Immature natural killer cell (primary cell): ENCODE data around the gene SUSD3. TPM values are rescaled to one million over a fixed set of nuclear protein-coding genes. Genes with fewer than 3 reads are reported as not detected.

Experiments used
- DNase-seq, 3 donors: peaks; one replicate each; pipeline ENCODE4 v3.0.0; 2022; ENCODE audit warnings: mixed read lengths in 1 of 3
- H3K27ac Mint-ChIP-seq, 6 donors: one replicate each; pipeline ENCODE4 v1.8.0; 2020; ENCODE audit warnings: mixed read lengths in 6 of 6, mild to moderate bottlenecking in 5 of 6, inconsistent platforms in 4 of 6, moderate library complexity in 3 of 6
- H3K27me3 Mint-ChIP-seq, 3 donors: one replicate each; pipeline ENCODE4 v1.8.0; 2020 to 2021; ENCODE audit warnings: low read depth in 3 of 3, mild to moderate bottlenecking in 3 of 3, mixed read lengths in 3 of 3, moderate library complexity in 3 of 3, inconsistent platforms in 1 of 3
- H3K36me3 Mint-ChIP-seq, 3 donors: one replicate each; pipeline ENCODE4 v1.8.0; 2020; ENCODE audit warnings: mixed read lengths in 3 of 3, inconsistent platforms in 2 of 3, mild to moderate bottlenecking in 2 of 3
- H3K4me1 Mint-ChIP-seq, 2 donors: one replicate each; pipeline ENCODE4 v1.8.0; 2020; ENCODE audit warnings: inconsistent platforms in 2 of 2, mild to moderate bottlenecking in 2 of 2, mixed read lengths in 2 of 2, moderate library complexity in 1 of 2
- H3K4me3 Mint-ChIP-seq, 5 donors: one replicate each; pipeline ENCODE4 v1.8.0; 2020; ENCODE audit warnings: mild to moderate bottlenecking in 5 of 5, mixed read lengths in 5 of 5, inconsistent platforms in 3 of 5, moderate library complexity in 3 of 5
- H3K9me3 Mint-ChIP-seq, 6 donors: one replicate each; pipeline ENCODE4 v1.8.0; 2020; ENCODE audit warnings: mild to moderate bottlenecking in 6 of 6, mixed read lengths in 6 of 6, inconsistent platforms in 4 of 6, moderate library complexity in 3 of 6
- polyA plus RNA-seq, 3 donors: library from polyadenylated mRNA; unstranded; fragments of 300-500 nt; fragmentation: Illumina TruSeq; gene quantifications; one replicate each; pipeline ENCODE4 v1.2.3, GENCODE V29; 2021

SUSD3 gene
- polyA plus RNA-seq, 3 donors from 2014 or later = 3.5 to 5.2 TPM; not detected in 1

DNA sequence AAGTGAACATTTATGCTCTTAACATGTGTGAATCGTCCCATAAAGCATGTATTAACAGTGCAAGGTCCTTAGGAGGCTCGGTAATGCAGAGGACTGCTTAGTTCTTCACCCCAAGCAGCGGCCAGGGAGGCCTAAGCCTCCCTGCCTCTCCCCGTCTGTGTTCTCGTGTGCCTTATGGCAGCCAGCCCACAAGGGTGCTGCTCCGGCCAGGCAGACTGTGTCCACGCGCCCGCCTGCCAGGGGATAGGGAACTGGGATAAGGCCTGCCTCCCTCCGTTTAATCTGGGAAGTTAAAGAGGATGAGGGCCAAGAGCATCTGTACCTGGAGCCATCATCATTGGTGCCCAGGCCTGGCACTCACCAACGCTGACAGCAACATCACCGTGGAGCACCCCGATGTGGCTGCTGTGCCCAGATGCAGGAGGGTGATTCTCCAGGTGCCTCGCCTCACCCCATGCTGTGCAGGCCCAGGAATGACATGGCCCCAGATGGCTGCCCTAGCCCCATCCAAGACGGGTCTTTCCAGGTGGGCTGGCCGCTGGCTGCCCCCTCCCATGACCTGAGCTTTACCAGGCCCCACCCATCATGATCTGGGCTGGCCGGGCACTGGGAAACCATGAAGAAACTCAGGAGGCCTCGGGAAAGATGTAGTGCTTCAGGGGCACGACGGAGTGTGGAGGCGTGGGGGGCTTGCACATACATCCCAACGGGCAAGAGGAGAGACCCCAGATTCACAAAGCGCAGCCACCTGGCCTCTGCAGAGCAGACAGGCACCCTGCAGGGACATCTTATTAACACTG is 35.6 kb upstream of the SUSD3 start:
- H3K4me3 Mint-ChIP-seq = no peak overlapping the region
- H3K4me1 Mint-ChIP-seq = peaks cover 41 to 45% of the 10 kb centered on the region in 2 donors
- no peaks in the 10 kb centered on the region for H3K9me3 Mint-ChIP-seq
- peaks cover 0 to 12% (median 1%) of the 10 kb centered on the region in 3 donors for H3K27me3 Mint-ChIP-seq
- DNase-seq = no peak
- H3K27ac Mint-ChIP-seq = peak overlapping the region in 4 of 6 donors; percentile 45 to 71 (median 64)
- H3K36me3 Mint-ChIP-seq = peaks cover 3 to 31% (median 14%) of the 10 kb centered on the region in 3 donors

- peaks cover 47 to 50% of the 10 kb centered on the region in 2 donors for H3K4me1 Mint-ChIP-seq
- no peaks in the 10 kb centered on the region for H3K9me3 Mint-ChIP-seq
- DNase-seq = no peak
- peaks cover 8 to 27% (median 12%) of the 10 kb centered on the region in 3 donors for H3K36me3 Mint-ChIP-seq
- peak overlapping the region in 3 of 6 donors; percentile 39 to 71 (median 66) for H3K27ac Mint-ChIP-seq
- no peak overlapping the region for H3K4me3 Mint-ChIP-seq
- peaks cover 0 to 13% (median 1%) of the 10 kb centered on the region in 3 donors for H3K27me3 Mint-ChIP-seq
Observed at GRCh38 chr9:93023521-93023815, 35.0 kb upstream of the SUSD3 start.

DNA sequence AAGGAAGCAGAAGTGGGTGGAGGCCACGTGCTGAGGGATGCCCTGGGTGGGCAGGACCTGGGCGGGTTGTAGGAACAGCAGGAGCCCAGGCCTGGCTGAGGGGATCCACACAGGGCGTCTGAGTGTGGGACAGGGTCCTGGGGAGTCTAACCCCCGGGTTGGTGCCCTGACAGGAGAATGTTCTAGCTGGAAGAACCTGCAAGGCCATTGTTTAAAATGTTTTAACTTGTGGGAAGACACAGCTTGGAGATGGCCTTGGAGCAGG is 33.9 kb upstream of the SUSD3 start:
- Mint-ChIP-seq H3K27ac (peak overlapping the region in 4 of 6 donors; percentile 51 to 91 (median 70)), H3K9me3 (no peaks in the 10 kb centered on the region), H3K4me3 (no peak overlapping the region), H3K27me3 (peaks cover 0 to 17% (median 0%) of the 10 kb centered on the region in 3 donors), H3K4me1 (peaks cover 50 to 56% of the 10 kb centered on the region in 2 donors), H3K36me3 (peaks cover 6 to 19% (median 14%) of the 10 kb centered on the region in 3 donors)
- no peak for DNase-seq

DNA sequence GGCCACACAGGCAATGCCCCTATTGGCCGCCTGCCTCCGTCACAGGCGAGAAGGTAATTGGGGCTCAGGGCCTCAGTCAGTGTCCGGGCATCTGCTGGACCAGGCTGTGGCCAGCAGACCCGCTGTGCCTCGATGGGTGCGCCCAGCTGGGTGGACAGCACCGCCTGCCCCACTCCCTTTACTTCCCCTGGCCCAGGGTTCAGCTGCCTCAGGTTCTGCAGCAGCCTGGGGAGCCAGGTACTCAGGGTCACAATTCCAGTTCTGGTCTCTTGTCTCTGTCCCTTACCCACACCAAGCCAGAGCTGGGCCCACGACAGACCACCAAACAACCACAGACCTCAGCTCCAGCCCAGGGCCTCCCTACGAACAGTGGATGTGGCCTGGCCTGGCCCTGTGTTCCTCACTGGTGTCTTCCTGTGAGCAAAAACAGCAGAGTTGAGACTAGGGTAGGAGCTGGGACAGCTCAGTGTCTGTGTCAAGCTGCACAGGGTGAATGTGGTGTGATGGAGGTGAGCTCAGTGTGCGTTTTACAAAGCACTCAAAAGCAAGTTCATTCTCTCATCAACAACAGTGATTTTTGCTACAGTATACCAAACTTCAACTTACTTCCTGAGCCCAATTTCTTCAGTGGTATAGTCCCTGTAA is 33.4 kb upstream of the SUSD3 start:
- peak in 1 of 3 donors; percentile 28 for DNase-seq
- H3K27me3 Mint-ChIP-seq = peaks cover 0 to 18% (median 0%) of the 10 kb centered on the region in 3 donors
- H3K36me3 Mint-ChIP-seq = peaks cover 5 to 20% (median 17%) of the 10 kb centered on the region in 3 donors
- peak overlapping the region in 2 of 5 donors; percentile 18 to 44 for H3K4me3 Mint-ChIP-seq
- no peaks in the 10 kb centered on the region for H3K9me3 Mint-ChIP-seq
- peak overlapping the region; percentile 53 to 91 (median 79) for H3K27ac Mint-ChIP-seq
- peaks cover 52 to 60% of the 10 kb centered on the region in 2 donors for H3K4me1 Mint-ChIP-seq

- Mint-ChIP-seq H3K36me3 (peaks cover 8 to 23% (median 20%) of the 10 kb centered on the region in 3 donors), H3K4me3 (no peak overlapping the region), H3K4me1 (peaks cover 53 to 61% of the 10 kb centered on the region in 2 donors), H3K27ac (peak overlapping the region; percentile 53 to 91 (median 79)), H3K9me3 (no peaks in the 10 kb centered on the region), H3K27me3 (peaks cover 0 to 22% (median 0%) of the 10 kb centered on the region in 3 donors)
- DNase-seq = no peak
Observed at GRCh38 chr9:93025736-93026135, 32.8 kb upstream of the SUSD3 start.

DNA sequence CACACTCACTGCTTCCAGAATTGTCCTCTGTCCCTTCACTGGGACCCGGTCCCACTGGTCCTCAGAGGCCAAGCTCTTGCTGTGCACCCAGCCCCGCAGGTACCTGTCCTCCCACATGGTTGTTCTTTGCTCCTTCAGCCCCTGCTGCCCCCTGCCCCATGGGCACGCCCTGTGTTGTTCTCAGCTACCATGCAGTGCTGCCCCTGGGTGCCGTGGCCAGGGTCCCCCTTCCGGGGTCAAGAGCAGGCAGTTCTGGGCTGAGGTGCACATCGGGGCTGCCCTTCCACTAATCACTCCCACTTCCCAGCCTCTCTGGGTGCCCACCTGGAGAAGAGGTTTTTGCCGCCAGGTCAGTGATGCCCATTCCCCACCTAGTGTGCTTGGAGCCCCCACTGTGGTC is 31.9 kb upstream of the SUSD3 start:
- Mint-ChIP-seq H3K36me3 (peaks cover 13 to 32% (median 23%) of the 10 kb centered on the region in 3 donors), H3K27ac (peak overlapping the region in 5 of 6 donors; percentile 42 to 93 (median 88)), H3K4me3 (no peak overlapping the region), H3K9me3 (no peaks in the 10 kb centered on the region), H3K27me3 (peaks cover 0 to 23% (median 2%) of the 10 kb centered on the region in 3 donors), H3K4me1 (peaks cover 57 to 61% of the 10 kb centered on the region in 2 donors)
- DNase-seq = no peak

- Mint-ChIP-seq H3K36me3 (peaks cover 16 to 34% (median 20%) of the 10 kb centered on the region in 3 donors), H3K4me3 (peak overlapping the region; percentile 60 to 87 (median 81)), H3K27ac (peak overlapping the region; percentile 83 to 95 (median 90)), H3K27me3 (peaks cover 0 to 28% (median 2%) of the 10 kb centered on the region in 3 donors), H3K9me3 (no peaks in the 10 kb centered on the region), H3K4me1 (peaks cover 57 to 61% of the 10 kb centered on the region in 2 donors)
- DNase-seq = no peak
Observed at GRCh38 chr9:93027750-93028149, 30.8 kb upstream of the SUSD3 start.

- Mint-ChIP-seq H3K9me3 (no peaks in the 10 kb centered on the region), H3K27ac (peak overlapping the region; percentile 83 to 95 (median 90)), H3K36me3 (peaks cover 18 to 34% (median 20%) of the 10 kb centered on the region in 3 donors), H3K4me3 (peak overlapping the region; percentile 60 to 87 (median 81)), H3K4me1 (peaks cover 57 to 59% of the 10 kb centered on the region in 2 donors), H3K27me3 (peaks cover 0 to 32% (median 2%) of the 10 kb centered on the region in 3 donors)
- DNase-seq = peak; percentile 68 to 74 (median 70)
Observed at GRCh38 chr9:93028448-93029006, 30.0 kb upstream of the SUSD3 start.

DNA sequence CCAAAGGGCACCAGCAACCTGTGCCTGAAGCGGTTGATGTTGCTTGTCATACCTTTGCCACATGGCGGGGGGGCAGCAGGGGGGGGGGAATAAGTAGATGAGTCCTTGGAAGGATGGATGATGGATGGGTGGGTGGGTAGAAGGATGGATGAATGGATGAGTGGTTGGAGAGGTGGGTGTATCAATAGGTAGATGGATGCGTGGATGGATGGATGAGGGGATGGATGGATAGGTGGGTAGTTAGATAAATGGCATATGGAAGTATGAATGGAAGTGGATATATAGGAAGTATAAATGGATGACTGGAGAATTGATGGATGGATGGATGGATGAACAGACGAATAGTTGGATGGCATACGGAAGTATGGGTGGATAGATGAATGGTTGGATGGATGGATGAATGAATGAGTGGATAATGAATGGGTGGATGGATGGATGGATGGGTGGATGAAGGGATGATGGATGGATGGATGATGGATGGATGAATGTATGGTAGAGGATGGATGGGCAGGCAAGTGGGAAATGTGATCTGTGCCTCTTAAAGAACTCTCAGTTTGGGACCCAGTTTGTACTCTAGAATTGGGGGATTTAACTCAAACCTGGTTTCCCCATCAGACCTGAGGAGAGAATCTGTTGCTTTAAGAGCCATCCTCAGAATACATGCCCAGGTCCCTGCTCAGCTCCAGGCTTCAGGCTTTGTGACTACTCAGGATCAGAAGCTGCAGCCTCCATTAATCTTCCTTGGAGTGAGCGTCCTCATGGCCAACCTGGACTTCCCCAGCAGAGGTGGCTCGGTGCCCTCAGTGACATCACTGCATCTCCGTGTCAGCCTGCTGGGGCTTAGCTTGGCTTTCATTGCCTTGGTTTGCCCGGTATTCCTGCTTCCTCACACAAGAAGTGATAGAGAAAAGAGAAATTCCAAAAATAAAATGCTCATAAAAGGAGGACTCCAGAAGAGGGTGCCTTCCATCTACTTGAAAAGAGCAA is 27.6 kb upstream of the SUSD3 start:
- DNase-seq = no peak
- Mint-ChIP-seq H3K36me3 (peaks cover 20 to 34% (median 21%) of the 10 kb centered on the region in 3 donors), H3K27me3 (peaks cover 2 to 29% (median 3%) of the 10 kb centered on the region in 3 donors), H3K4me1 (peaks cover 37 to 44% of the 10 kb centered on the region in 2 donors), H3K4me3 (no peak overlapping the region), H3K9me3 (no peaks in the 10 kb centered on the region), H3K27ac (peak overlapping the region in 4 of 6 donors; percentile 12 to 53 (median 42))

- H3K27ac Mint-ChIP-seq = peak overlapping the region in 4 of 6 donors; percentile 48 to 89 (median 54)
- H3K4me1 Mint-ChIP-seq = peaks cover 37 to 41% of the 10 kb centered on the region in 2 donors
- peaks cover 20 to 34% (median 21%) of the 10 kb centered on the region in 3 donors for H3K36me3 Mint-ChIP-seq
- no peak overlapping the region for H3K4me3 Mint-ChIP-seq
- no peaks in the 10 kb centered on the region for H3K9me3 Mint-ChIP-seq
- peaks cover 2 to 36% (median 6%) of the 10 kb centered on the region in 3 donors for H3K27me3 Mint-ChIP-seq
- no peak for DNase-seq
Observed at GRCh38 chr9:93031629-93032430, 26.7 kb upstream of the SUSD3 start.

DNA sequence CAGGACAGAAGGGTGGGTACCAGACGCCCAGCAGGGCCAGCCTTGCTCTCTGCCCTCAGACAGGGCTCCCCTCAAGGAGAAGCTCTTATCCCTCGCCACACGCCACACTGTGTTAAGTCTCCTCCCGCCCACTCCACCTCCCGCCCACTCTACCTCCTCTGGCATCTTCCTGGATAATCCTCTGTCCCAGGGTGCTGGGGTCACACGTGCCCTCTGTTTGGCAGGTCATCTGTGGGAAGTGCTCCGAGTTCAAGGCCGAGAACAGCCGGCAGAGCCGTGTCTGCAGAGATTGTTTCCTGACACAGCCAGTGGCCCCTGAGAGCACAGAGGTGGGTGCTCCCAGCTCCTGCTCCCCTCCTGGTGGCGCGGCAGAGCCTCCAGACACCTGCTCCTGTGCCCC is 26.0 kb upstream of the SUSD3 start:
- H3K36me3 Mint-ChIP-seq = peaks cover 20 to 34% (median 21%) of the 10 kb centered on the region in 3 donors
- H3K27ac Mint-ChIP-seq = peak overlapping the region in 2 of 6 donors; percentile 55 to 89
- DNase-seq = no peak
- H3K27me3 Mint-ChIP-seq = peaks cover 2 to 38% (median 6%) of the 10 kb centered on the region in 3 donors
- no peaks in the 10 kb centered on the region for H3K9me3 Mint-ChIP-seq
- H3K4me3 Mint-ChIP-seq = peak overlapping the region in 1 of 5 donors; percentile 33
- H3K4me1 Mint-ChIP-seq = peaks cover 31 to 37% of the 10 kb centered on the region in 2 donors

- Mint-ChIP-seq H3K4me3 (no peak overlapping the region), H3K36me3 (peaks cover 15 to 31% (median 16%) of the 10 kb centered on the region in 3 donors), H3K27ac (peak overlapping the region in 1 of 6 donors; percentile 35), H3K4me1 (peaks cover 21 to 27% of the 10 kb centered on the region in 2 donors), H3K9me3 (no peaks in the 10 kb centered on the region), H3K27me3 (peaks cover 5 to 43% (median 10%) of the 10 kb centered on the region in 3 donors)
- no peak for DNase-seq
Observed at GRCh38 chr9:93033531-93033930, 25.0 kb upstream of the SUSD3 start.
